H1 (cell line): ENCODE data around the gene HORMAD2. TPM values are rescaled to one million over a fixed set of nuclear protein-coding genes. Genes with fewer than 3 reads are reported as not detected.

ENCODE experiments used
- ASH2L ChIP-seq: fragments of 200-600, 300-600 bp; sonication (generic); IDR thresholded peaks from one replicate; pipeline ENCODE4 v1.7.1; 2017; ENCODE audit warnings: low read length
- CTBP2 ChIP-seq: IDR thresholded peaks from 2 replicates; pipeline ENCODE4 v1.7.0; 2011; ENCODE audit warnings: borderline replicate concordance, mild to moderate bottlenecking, moderate library complexity, mixed read lengths, low read length; ENCODE audit not compliant: insufficient read depth, insufficient read length
- FOSL1 ChIP-seq: IDR thresholded peaks from 2 replicates; pipeline ENCODE4 v1.6.1; 2011; ENCODE audit warnings: mild to moderate bottlenecking, low read depth, low read length, moderate library complexity; ENCODE audit not compliant: insufficient read depth
- KDM1A ChIP-seq: fragments of 200-600, 300-600 bp; sonication (generic); IDR thresholded peaks from 2 replicates; pipeline ENCODE4 v1.7.1; 2016; ENCODE audit warnings: mild to moderate bottlenecking, low read length, borderline replicate concordance
- POLR2AphosphoS5 ChIP-seq: IDR thresholded peaks from 2 replicates; pipeline ENCODE4 v1.6.1; 2011; ENCODE audit warnings: low read depth, low read length
- SP4 ChIP-seq: IDR thresholded peaks from 2 replicates; pipeline ENCODE4 v1.6.1; 2012; ENCODE audit warnings: low read length, inconsistent platforms
- polyA plus RNA-seq, 7 experiments: library from polyadenylated mRNA; depleted of rRNA in 3 of 7; stranded (reverse) in 5 of 7; unstranded in 2 of 7; fragments of >200 nt in 5 of 7; fragments of 200-250 nt in 2 of 7; gene quantifications; 1 replicate in 5 of 7; 2 replicates in 1 of 7; 4 replicates in 1 of 7; pipeline versions ENCODE4 v1.2.1 to v1.2.3, GENCODE V29; 2011 to 2013; ENCODE audit warnings: missing spikeins in 2 of 7, mixed read lengths in 2 of 7
- total RNA-seq: library from RNA; stranded (reverse); fragmentation: NEBNext Ultra II Directional; extraction: Animal tissue kit (Norgen Biotek cat#: 25700); gene quantifications from 2 replicates; pipeline ENCODE4 v1.2.1, GENCODE V29; 2021

The HORMAD2 gene
- total and polyA plus RNA-seq, 2 of the 8 experiments (the other 6 are each of a cell fraction or from before 2014, with no cell fraction given) = 0.03 TPM; not detected in 1

DNA sequence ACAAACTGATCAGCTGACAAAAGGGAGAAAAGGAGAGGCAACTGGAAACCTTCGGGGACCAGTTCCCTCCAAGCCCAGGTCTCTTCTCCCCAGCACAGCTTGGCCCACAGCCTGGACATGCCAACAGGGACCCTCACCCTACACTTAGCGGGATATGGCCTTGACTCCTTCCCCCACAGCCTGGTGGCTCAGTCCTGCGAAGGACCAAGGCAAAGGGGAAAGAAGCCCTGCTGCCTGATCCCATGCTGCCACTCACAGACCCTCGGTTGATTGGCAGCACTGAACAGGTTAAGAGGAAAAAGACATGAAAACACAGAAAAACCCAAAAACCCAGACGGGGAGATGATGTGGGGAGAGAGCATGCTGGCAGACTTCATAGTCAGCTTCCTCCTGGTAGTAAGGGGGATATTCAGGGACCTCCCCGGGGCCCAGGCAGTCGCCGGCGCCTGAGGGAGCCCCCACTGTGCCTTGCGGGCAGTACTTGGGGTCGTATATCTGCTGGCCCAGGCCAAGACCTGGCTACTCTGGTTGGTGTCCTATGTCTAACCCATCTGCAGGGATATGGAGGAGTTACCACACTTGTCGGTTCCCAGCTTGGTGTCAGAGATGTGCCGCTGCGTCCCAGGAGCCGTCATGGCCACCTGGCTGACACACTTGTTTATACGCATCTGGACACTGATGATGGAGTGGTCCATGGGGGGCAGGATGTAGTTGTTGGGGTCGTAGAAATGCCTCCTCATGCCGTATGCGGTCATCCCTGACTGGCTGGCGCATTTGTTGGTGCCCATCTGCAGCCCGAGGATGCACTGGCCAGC lies 34.2 kb upstream of the HORMAD2 start (continued):
- TF ChIP-seq ASH2L (no peak), SP4 (no peak), FOSL1 (no peak), KDM1A (no peak), POLR2AphosphoS5 (no peak), CTBP2 (no peak)
